SK-MEL-5 (cell line): Measurements from ENCODE around the gene RBL1. TPM values are rescaled to one million over a fixed set of nuclear protein-coding genes. Genes with fewer than 3 reads are reported as not detected.
"Not testable (repeated sequence)": the region's sequence is repeated elsewhere in the genome, so short reads cannot be mapped to it uniquely, and the experiment has no call there.

Experiments
- DNase-seq: peaks from one replicate; pipeline ENCODE4 v3.0.0-alpha.2; 2016; ENCODE audit warnings: low read depth, low spot score
- in situ Hi-C: cut with HindIII; loops from 2 replicates; pipeline ENCODE4 v1.10.0; 2016; ENCODE audit warnings: low sequenced_read_pairs, high pct_unique_total_duplicates, low pct_unique_long_range_greater_than_20kb
- polyA plus RNA-seq, 2 experiments: library from polyadenylated mRNA; depleted of rRNA; stranded (reverse); fragments of >200 nt; gene quantifications; 2 replicates each; pipeline ENCODE4 v1.2.3, GENCODE V29; 2015
- total RNA-seq: library from RNA; depleted of rRNA; stranded (reverse); fragments of >200 nt; shearing (Covaris generic); gene quantifications from 2 replicates; pipeline ENCODE4 v1.2.3, GENCODE V29; 2014; rRNA removed

Gene RBL1, protein sequence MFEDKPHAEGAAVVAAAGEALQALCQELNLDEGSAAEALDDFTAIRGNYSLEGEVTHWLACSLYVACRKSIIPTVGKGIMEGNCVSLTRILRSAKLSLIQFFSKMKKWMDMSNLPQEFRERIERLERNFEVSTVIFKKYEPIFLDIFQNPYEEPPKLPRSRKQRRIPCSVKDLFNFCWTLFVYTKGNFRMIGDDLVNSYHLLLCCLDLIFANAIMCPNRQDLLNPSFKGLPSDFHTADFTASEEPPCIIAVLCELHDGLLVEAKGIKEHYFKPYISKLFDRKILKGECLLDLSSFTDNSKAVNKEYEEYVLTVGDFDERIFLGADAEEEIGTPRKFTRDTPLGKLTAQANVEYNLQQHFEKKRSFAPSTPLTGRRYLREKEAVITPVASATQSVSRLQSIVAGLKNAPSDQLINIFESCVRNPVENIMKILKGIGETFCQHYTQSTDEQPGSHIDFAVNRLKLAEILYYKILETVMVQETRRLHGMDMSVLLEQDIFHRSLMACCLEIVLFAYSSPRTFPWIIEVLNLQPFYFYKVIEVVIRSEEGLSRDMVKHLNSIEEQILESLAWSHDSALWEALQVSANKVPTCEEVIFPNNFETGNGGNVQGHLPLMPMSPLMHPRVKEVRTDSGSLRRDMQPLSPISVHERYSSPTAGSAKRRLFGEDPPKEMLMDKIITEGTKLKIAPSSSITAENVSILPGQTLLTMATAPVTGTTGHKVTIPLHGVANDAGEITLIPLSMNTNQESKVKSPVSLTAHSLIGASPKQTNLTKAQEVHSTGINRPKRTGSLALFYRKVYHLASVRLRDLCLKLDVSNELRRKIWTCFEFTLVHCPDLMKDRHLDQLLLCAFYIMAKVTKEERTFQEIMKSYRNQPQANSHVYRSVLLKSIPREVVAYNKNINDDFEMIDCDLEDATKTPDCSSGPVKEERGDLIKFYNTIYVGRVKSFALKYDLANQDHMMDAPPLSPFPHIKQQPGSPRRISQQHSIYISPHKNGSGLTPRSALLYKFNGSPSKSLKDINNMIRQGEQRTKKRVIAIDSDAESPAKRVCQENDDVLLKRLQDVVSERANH
- 15.5 and 16.8 TPM in 2 replicates for total RNA-seq
- 7.6 and 12.2 TPM in 2 replicates for polyA plus RNA-seq (2015; cell fraction: cytosol; rRNA removed)
- polyA plus RNA-seq (2015; cell fraction: nucleus; rRNA removed) = 8.5 and 14.3 TPM in 2 replicates

- in situ Hi-C loops = no loop called here
- peak; percentile 85 for DNase-seq
Measured at GRCh38 chr20:37095599-37096414, at the start of gene RBL1. Gene RBL1, minus strand, starts transcription at chr20:37095997. Its CDS starts 69 bp downstream, at chr20:37095928.

DNA sequence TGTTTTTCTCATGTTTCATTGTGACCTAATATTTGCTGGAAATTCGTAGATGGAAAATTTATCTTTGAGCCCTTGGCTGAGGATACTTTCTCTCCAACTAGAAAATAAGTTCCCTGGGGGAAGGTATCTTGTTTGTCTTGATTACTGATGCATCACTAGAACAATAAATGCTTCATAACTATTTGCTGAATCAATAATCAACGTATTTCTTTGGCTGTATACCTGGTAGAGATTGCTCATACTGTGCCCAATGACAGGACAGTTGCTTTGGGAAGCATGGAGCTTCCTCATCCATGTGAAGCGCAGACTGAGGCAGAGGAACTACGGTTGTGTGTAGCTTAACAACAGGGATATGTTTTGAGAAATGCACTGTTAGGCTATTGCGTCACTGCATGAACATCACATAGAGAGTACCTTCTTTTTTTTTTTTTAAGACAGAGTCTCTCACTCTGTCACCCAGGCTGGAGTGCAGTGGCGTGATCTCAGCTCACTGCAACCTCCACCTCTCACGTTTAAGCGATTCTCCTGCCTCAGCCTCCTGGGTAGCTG is 49.1 kb upstream of the RBL1 start:
- DNase-seq = no peak
- in situ Hi-C loops = no loop called here

GRCh38 chr20:37142708-37143107 is 46.9 kb upstream of the RBL1 start:
- DNase-seq = no peak
- in situ Hi-C loops = no loop called here

- in situ Hi-C loops = no loop called here
- no peak for DNase-seq
Measured at GRCh38 chr20:37137547-37137946, 41.8 kb upstream of the RBL1 start.

- in situ Hi-C loops = no loop called here
- no peak for DNase-seq
Measured at GRCh38 chr20:37133952-37134351, 38.2 kb upstream of the RBL1 start.

DNA sequence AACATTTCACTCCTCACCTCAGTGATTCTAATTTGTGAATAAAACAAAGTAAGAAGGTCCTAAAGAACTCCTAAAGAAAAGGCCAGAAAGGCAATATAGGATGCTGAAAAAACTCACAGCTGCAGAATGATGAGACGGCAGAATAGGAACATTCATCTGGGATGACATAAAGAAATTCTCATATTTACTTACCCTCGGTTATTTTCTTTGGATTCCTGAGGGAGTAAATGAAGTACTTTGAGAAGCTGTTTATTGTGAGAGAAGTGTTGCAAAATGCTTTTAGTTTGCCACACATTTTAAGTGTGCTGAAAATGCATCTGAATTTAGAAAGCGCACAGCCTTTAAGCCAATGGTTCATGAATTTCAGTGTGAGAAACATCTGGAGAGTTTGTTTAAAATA is 35.7 kb upstream of the RBL1 start:
- DNase-seq = no peak
- in situ Hi-C loops = no loop called here

- in situ Hi-C loops = no loop called here
- no peak for DNase-seq
Measured at GRCh38 chr20:37128803-37129202, 33.0 kb upstream of the RBL1 start.

GRCh38 chr20:37126290-37126689 is 30.5 kb upstream of the RBL1 start:
- DNase-seq, in situ Hi-C loops: not testable (repeated sequence)

DNA sequence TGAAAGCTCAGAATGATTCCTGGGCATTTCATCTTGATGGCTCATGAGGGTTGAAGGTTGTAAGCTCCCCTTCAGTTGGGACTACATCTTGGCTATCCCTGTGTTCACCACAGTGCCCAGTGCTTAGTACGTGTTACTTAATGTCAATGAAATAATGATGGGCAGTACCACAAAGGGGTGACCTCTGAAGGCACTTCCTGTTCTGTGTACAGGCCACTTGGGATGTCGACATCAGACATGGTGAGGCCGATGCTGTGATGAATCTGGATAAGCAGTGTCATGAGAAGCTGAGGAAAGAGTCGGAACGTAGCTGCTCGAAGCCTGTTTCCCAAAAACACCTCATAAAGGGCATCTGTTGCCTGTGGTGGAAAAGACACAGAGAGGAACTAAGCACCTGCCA is 27.6 kb upstream of the RBL1 start:
- in situ Hi-C loops = no loop called here
- no peak for DNase-seq

DNA sequence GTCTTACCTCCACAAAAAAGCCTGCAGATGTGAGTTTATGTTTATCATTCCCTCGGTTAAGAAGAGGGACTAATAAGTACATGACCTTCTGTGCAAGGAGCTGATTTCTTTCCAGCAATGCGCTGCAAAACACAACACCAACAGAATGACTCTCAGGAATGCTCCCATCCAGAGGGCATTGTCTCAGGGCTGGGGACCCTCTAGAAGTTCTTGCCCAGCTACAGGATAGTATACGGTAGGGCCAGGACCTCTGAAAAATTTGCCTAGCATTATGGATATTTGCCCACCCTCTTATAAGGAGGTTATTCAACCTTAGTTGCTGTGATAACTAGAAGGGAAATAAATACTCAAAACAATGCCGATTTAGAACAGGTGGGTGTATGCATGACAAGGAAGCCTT is 24.7 kb upstream of the RBL1 start:
- DNase-seq = no peak

DNA sequence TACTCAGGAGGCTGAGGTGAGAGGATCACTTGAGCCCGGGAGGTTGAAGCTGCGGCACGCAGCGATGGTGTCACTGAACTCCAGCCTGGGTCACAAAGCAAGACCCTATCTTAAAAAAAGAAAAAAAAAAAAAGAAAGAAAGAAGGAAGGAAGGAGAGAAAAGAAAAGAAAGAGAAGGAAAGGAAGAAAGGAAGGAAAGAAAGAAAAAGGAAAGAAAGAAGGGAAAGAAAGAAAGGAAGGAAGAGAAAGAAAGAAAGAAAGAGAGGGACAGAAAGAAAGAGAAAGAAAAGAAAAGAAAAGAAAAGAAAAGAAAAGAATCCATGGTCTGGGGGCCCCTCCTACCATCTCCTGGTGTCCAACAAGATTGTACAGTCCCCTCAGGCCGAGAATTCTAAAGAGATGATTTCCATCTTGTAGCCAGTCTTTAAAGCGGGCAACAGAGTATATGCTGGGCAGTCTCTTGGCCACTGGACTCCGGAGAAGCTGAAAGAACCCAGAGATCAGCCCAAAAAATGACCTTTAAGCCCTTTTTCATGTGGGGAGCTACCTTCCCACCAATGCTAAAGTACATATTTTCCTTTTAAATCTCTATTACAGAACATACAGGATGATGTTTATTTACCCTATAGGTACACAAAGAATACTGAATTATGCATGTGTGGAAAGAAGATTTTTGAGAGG is 23.7 kb upstream of the RBL1 start:
- in situ Hi-C loops = no loop called here
- no peak for DNase-seq

More for the DNA sequence above, 24.7 kb upstream of the RBL1 start:
- in situ Hi-C loops = no loop called here

DNA sequence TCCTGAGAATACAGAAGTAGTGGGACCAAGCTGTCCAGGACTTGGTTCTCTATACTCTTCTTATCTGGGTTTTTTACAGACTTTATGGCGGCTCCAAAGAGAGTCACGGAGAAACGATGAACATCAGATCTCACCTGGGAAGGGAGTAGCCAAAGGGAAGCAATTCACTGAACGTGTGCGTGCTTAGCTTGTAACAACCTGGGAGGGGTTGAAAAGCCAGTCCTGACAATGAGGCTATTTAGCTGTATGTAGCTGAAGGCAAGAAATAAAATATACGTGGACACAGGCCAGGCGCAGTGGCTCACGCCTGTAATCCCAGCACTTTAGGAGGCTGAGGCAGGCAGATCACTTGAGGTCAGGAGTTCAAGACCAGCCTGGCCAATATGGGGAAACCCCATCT is 18.2 kb upstream of the RBL1 start:
- in situ Hi-C loops = no loop called here
- DNase-seq = no peak

GRCh38 chr20:37111926-37112455 is 16.2 kb upstream of the RBL1 start:
- in situ Hi-C loops = no loop called here
- DNase-seq = no peak

DNA sequence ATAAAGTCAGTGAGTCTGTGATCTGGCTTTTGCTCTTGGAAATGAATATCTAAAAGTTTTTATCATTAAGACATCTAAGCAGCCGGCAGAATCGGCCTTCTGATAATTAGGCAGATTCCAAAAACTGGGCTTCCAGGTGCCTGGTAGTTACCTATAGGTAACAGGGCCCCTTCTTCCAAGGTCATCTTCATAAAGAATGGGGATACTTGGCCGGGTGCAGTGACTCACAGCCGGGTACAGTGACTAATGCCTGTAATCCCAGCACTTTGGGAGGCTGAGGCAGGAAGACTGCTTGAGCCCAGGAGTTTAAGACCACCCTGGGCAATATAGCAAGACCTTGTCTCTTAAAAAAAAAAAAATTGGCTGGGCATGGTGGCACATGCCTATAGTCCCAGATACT is 12.9 kb upstream of the RBL1 start:
- no peak for DNase-seq
- in situ Hi-C loops = no loop called here

GRCh38 chr20:37102571-37102970 is 6.8 kb upstream of the RBL1 start:
- in situ Hi-C loops = no loop called here
- no peak for DNase-seq

- in situ Hi-C loops = no loop called here
- DNase-seq = peak; percentile 20
Measured at GRCh38 chr20:37096415-37097041, 731 bp upstream of the RBL1 start.
